GM18870 (cell line): ENCODE measurements around the gene PRR5L.
"Not testable (repeated sequence)": the region's sequence is repeated elsewhere in the genome, so short reads cannot be mapped to it uniquely, and the experiment has no call there.

ENCODE experiments used
- ATAC-seq: cut with Tn5 transposase; IDR thresholded peaks from one replicate; pipeline ENCODE4 v1.9.1; 2021; ENCODE audit warnings: moderate library complexity; ENCODE audit not compliant: unreplicated experiment

PRR5L gene

DNA sequence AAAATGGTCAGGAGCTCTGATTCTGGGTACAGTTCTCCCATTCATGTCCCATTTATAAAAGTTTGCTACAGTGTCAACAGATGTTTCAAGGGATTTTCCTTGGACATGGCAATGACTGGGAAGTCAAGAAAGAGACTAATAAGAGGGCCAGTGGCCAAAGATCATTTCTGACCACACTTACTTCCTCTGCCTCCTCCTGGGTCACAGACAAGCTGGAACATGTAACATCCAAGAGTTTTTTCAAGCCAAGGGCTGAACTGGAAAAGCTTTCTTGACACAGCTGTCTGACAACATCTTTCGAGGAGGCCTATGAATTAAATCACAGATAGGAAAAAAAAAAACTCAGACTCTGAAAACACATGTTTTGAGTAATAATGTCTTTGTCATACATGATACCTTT, 15.6 kb upstream of the PRR5L start:
- no peak for ATAC-seq

DNA sequence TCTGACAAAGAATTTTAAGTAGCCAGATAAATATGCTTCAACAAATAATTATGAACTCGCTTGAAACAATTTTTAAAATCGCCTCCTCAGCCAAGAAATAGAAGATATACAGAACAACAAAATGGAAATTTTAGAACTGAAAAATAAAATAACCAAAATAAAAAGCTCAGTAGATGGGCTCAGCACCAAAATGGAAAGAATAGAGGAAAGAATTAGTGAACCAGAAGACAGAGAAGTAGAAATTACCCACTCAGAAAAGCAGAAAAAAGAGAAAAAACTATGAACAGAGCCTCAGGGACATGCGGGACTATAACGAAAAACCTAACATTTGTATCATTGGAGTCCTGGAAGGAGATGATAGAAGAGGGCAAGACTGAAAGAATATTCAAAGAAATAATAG, 14.2 kb upstream of the PRR5L start:
- ATAC-seq, result no peak

DNA sequence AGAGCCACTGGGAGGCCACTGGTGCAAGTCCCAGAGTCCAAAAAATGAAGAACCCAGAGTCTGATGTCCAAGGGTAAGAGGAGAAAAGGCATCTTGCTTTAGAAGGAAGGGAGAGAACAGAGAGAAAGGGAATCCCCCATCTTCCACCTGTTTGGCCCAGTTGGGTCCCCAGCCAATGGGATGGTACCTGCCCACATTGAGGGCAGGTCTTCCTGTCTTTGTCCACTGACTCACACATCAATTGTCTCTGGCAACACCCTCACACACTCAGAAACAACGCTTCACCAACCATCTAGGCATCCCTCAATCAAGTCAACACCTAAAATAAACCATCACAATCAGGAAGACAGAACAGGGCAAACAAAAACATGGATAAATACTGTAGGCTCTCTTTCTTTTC, 13.2 kb upstream of the PRR5L start:
- ATAC-seq, result no peak

DNA sequence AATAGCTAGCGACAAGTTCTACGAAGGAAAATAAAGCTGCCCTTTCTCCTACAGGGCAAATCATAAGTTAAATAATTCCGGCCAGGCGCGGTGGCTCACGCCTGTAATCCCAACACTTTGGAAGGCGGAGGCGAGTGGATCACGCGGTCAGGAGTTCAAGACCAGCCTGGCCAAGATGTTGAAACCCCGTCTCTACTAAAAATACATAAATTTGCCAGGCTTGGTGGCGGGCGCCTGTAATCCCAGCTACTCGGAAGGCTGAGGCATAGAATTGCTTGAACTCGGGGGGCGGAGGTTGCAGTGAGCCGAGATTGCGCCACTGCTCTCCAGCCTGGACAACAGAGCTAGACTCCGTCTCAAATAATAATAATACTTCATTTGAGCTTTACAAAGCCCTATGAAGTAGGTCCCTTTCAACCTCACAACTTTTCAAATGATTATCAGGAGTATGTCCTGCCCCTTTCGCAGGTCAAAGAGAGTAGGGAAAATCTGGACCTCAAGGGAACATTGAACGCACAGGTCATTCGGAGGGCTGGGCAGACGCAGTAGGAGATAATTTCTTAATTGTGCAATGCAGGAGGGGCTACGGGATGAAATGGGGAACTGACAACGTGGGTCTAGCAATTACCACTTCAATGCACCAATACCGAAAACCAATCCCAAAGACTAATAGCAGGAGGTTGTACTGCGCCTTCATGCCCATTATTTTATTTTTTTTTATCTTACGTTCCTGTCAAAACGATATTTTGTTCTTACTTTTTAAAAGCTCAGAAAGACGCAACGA, 7.5 kb upstream of the PRR5L start:
- no peak for ATAC-seq

DNA sequence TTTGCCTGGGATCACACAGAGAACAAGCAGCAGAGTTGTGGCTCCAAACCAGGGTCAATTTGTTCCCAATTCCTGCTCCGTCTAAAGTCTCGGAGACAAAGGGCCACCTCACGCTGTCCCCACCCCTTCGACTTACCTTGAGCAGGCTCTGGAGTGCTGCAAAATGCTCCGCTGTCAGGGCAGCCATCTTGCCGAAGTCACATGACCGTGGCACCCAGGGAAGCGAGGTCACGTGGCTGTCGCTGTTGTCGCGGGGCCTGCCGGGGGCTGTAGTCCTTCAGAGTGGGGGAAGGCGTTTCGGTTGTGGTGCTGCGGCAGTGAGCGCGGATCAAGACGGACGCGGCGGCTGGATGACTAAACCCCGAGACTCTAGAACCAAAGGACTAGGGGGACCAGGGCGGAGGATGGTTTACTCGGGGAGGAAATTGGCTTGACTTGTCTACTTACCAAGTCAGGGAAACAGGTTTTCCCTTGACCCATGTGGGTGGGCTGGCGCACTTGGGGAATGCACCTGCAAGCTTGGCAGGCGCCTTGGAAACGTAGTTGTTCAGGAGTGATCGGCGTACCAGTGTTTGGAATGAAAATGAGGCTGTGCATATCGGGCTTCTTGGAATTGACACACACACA, 6.7 kb upstream of the PRR5L start, which contains the start of gene COMMD9:
Gene COMMD9 (minus strand): TSS at position 199 of the 627 bp plus-strand sequence. CDS start 12 bp downstream, at position 187.
- peak; percentile 96 for ATAC-seq

DNA sequence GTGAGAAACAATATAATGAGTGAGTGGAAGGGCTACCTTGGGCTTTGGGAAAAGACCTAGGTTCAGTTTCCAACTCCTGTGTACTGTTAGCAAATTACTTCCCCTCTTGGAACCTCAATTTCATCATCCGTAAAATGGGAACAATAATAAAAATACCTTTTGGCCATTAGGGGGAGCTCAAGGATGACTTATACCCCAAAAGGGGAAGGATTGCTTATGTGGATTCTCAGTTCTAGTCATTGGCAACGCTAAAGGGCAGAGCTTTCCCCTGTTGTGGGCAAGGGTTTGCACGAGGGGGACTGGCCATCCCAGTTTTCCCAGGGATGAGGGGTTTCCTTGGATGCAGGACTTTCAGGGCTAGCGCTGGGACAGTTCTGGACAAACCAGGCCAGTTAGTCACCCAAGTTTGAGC, 3.8 kb upstream of the PRR5L start:
- ATAC-seq, result peak; percentile 44

DNA sequence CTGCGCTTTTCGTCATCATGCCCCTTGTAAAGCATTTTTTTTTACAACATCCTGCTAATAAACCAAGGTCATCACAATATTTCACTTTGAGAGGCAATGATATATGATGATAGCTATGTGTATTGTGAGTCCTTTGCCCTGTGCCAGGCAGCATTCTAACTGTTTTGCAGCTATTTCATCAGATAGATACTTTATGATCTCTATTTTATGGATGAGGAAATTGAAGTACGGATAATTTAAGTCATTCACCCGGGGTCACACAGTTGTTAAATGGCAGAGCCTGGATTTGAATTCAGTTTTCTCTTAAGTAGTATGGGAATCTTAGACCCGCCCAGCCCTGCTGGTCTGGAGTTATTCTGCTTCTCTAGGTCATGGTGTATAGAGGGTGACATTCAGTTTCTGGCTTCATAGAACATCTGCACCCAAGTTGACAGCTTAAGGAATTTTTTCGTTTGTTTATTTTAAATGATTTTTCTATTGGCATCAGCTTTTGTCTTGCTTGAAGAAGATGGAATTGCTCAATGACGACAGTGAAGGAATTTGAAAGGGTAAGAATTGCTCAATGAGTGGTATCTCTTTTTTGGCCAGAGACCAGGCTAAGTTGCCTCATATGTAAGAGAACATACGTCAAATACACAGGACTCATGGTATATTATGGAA, 926 bp downstream of the PRR5L start:
- no peak for ATAC-seq

DNA sequence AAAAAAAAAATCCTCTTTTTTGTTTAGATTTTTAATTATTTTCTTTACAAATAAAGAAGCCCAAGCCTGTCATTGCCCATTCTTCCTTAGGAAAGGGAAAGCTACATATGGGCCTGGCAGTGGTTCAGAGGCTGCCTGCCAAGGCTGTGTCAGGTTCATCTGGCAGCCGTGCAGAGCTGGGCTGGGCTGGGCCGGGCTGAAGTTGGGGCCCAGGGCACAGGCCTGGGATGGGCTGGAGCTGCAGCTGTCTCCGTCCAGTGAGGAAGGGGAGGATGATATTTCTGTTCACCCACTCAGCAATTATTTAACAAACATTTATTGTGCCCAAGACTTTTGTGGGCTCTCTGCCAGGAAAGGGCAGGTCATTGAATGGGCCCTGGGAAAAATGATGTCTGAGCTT, 4.6 kb downstream of the PRR5L start:
- ATAC-seq, result no peak

DNA sequence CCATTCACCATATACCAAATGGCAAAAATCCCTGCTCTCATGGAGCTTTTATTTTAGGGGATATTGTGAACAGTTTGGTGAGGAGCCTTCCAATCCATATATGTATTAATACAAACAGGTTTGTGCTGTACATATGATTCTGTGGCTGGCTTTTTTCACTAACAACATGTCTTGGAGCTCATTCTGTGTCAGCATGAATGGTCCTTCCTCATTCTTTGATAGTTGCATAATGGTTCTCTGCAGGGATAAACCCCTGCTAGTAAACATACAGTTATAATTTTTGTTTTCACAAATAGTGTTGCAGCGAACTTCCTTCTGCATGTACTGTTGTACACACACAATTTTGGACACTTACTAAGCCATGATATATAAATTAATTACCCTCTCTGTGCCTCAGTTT, 8.3 kb downstream of the PRR5L start:
- ATAC-seq, result no peak

DNA sequence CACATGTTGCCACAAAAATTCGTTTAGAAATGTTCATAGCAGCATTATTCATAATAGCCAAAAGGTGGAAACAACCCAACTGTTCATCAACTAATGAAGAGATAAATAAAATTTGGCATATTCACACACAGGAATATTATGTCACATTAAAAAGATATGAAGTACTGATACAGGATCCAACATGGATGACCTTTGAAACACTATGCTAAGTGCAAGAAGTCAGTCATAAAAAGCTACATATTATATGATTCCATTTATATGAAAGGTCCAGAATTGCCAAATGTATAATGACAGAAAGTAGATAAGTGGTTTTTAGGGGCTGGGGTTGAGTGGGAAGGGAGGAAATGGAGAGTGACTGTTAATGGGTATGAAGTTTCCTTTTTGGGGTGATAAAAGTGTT, 9.0 kb downstream of the PRR5L start:
- ATAC-seq, result no peak

DNA sequence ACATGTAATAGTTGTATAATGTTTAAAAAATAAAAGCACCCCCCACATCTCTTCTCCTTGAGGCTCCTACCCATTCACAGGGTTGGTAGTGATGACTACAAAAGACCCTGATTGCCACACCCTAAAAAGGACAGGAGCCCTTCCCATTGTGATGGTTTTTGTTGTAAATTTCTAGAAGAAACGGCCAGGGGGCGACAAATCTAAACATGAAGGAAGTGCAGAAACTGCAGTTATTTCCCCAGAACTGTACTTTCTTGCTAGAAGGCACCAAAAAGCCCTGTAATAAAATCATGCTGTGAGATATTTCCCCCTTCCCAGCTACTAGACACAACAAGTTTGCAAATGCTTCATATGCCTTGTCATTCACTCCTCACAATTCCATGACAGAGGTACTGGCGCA, 10.8 kb downstream of the PRR5L start:
- no peak for ATAC-seq

DNA sequence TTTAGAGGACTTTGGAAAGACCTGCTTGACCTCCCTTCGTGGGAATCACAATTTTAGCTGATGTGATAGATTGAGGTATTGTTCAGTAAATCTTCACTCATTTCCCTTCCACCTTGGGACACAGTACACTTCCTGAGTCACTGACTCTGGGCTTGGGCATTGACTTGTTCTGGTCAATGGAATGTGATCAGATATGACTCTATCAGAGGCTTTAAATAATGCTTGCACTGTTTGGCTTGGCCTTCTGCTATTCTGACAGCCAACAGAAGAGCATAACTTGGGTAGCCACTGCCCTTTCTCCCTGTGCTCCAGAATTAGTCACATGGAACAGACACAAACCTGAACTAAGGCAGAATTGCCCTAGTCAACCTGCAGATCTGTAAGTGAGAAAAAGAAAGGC, 12.5 kb downstream of the PRR5L start:
- no peak for ATAC-seq

DNA sequence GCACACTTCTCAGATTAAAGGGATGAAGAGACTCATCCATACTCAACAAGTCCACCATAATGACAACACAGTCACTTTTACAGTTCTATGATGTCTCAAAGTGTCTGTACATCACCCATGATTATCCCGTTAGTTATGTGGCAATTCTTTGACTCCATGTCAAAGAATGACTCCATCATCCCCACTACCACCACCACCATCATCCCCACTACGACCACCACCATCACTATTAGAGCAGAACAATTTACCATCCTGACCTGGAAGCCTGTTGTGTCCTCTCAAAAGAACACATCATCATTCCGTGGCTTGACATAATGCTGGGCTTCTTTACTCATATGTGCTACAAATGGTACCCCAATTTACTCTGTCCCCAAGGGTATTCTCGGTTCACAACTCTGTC, 13.7 kb downstream of the PRR5L start:
- ATAC-seq, result no peak

DNA sequence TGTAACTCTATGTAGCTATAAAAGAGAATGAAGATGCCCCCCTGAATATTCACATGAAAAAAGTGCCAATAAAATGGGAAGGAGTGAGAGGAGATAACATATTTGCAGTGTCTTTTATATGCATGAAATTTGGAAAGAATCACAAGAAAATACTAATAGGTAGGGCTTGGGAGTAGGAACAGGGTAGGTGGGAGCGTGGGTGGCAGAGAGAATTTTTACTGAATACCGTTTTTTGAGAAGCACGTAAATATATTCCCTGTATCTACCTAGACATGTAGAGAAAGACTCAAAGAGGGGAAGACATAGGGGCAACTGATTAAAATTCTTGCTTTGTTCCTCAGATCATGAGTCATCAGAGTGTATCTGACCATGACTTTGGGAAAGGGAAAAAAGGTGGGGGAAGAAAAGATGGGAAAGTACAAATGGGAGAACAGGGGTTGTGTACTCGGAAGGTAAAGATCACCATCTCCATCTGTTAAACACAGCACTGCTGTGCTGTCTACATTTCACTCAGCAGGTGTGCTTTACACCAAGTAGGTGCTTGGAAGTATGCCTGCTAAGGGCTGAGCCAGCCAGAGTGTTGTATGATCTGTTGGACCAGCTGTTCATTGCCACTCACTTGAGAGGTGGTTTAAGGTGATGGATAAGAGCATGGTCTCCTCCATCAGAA, 16.0 kb downstream of the PRR5L start:
- no peak for ATAC-seq

DNA sequence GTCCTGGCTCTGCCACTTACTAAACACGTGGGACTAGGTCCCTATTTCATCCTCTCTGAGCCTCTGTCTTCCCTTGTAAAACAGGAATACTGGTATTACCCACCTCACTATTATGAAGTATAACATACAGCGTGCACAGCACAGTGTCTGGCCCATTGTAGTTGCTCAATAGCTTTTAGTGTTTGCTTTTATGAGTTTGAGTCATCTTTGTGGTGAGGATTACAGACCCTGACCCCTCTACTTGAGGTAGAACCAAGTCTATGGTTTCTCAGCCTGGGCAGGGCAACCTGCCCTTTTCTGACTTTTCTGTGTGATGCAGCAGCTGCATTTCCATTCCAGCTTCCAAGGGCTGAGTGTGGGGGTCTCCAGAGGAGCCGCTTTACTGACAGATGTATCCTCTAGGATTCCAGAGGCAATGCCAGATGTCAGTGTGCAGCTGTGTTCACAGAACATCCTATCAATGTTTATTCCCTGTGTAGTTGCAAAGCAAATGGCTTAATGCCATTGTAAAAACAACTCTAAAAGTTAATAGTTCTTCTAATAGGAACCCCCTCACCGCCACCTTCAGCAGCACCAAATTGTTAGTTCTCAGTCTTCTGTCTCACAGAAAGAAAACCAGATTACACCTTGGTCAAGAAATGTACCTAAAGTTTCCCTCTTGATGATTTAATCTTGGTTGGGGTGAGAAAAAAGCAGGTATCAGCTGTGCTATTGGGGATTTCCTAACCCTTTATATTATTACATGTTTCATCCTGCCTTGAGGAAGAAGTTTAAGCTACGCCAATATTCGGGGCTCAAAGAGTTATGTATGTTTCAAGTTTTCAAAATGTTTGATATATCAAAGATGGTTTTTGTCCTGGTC, 16.8 kb downstream of the PRR5L start:
- no peak for ATAC-seq

DNA sequence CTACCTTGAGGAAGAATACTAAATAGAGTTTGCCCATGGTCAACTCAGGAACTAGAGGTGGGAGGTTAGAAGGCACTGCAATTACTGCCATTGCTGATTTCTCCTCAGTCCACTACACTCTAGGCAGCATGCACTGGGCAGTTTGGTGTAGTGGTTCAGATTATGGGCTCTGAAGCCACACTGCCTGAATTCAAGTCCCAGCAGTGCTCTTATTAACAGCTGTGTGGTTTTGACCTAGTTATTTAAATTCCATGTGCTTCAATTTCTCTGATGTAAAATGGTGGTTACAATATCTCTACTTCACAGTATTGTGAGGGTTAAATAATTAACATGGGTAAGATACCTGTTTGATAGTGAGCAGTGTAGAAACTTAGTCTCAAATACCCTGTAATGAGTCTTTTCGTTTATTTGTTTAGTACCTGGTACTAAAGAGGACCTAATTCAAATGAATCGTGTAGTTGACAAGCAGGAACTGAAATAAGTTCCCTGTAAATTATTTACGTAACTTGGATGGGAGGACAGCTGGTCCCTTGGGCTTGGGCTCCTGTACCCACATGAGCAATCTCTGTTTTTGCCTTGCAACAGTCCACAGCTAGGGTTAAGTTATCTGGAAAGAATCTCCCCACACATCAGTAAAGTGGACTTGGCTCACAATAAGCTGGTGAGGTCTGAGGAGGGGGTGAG, 17.8 kb downstream of the PRR5L start:
- ATAC-seq, result peak; percentile 49

DNA sequence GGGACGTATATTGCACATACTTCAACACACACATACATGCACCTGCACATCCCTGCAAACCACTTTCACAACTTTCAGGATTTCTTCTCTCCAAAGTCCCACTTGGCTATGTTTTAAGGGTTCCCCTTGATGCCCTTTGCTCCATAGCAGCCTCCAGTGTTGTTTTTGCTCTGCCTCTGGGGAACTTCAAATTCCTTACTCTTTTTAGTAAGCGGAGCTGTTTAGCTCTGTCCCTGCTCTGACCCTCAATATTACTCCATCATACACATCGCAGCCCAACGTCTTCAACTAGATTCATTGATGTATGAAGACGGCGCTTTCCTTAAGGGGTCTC, 18.3 kb downstream of the PRR5L start:
- ATAC-seq, result no peak

DNA sequence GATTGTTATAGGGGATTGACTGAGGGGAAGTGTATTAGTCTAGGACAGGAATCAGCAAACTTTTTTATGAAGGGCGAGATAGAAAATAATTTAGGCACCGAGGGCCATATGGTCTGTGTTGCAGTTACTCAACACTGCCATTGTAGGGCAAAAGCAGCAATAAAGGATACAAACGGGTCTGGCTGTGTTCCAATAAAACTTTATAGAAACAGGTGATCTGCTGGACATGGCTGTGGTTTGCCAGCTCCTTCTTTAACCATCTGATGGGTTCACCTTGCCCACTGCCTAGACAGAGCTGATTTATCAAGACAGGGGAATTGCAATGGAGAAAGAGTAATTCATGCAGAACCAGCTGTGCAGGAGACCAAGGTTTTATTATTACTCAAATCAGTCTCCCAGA, 20.0 kb downstream of the PRR5L start:
- no peak for ATAC-seq

DNA sequence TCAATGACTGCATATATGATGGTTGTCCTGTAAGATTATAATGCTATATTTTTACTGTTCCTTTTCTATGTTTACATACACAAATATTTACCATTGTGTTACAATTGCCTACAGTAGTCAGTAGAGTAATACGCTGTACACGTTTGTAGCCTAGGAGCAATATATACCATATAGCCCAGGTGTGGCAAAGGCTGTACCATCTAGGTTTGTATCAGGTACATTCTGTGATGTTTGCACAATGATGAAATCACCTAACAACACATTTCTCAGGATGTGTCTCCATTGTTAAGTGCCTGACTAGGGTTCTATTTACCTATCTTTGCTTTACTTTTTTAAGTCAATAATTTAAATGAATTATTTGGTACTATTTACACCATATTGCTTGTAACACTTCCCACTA, 21.9 kb downstream of the PRR5L start:
- no peak for ATAC-seq

DNA sequence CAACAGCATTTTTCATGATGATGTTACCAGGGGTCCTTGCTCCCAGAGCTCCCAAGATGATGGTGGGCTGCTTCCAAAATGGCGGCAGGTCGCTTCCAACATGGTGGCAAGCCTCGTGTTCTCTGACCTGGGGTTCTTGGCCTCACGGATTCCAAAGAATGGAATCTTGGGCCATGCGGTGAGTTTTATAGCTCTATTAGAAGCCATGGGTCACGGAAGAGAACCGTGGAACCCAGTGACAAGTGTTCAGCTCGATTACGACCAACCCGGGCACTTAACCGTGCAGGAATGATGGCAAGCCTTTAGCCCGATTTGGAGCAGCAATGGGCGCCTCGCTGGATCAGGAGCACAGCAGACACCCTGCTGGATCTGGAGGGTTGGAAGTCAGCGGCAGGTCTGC, 28.9 kb downstream of the PRR5L start:
- not testable (repeated sequence) for ATAC-seq
